H1 (cell line): ENCODE data around the gene H6PD. TPM values are rescaled to one million over a fixed set of nuclear protein-coding genes. Genes with fewer than 3 reads are reported as not detected.

Source experiments
- CTCF ChIA-PET: fragments of 300-600 bp; sonication (Branson Sonifier 250); formaldehyde crosslinking; loops from one replicate; lab custom pipeline; 2021; ENCODE audit not compliant: partially characterized antibody; lab: Charles Lee
- POLR2A ChIA-PET: fragments of 300-600 bp; sonication (Branson Sonifier 250); formaldehyde crosslinking; loops from one replicate; lab custom pipeline; 2021; ENCODE audit warnings: inconsistent platforms; ENCODE audit not compliant: partially characterized antibody; lab: Charles Lee
- DNase-seq, 2 experiments: peaks; one replicate each; pipeline versions ENCODE4 v3.0.0 to v3.0.0-alpha.2; 2010 to 2022; ENCODE audit warnings: low spot score in 2 of 2, low read depth in 1 of 2, mixed read lengths in 1 of 2
- FAIRE-seq: peaks from 2 replicates; lab custom pipeline; 2011; peaks lifted over from hg19 to GRCh38; lab: Jason Lieb, UNC
- H2AFZ ChIP-seq: 2 replicates; pipeline ENCODE4 v1.8.1; 2012; ENCODE audit warnings: low read length, inconsistent platforms
- H2AK5ac ChIP-seq: 2 replicates; pipeline ENCODE4 v1.6.1; 2013; ENCODE audit warnings: low read depth, low read length
- H2BK120ac ChIP-seq: replicated peaks from 2 replicates; pipeline ENCODE3; 2013; ENCODE audit warnings: low read depth, low read length, inconsistent platforms
- H2BK12ac ChIP-seq: 2 replicates; pipeline ENCODE4 v1.6.1; 2013; ENCODE audit warnings: low read depth, low read length
- H2BK15ac ChIP-seq: 2 replicates; pipeline ENCODE4 v1.6.1; 2013; ENCODE audit warnings: low read length
- H2BK20ac ChIP-seq: 2 replicates; pipeline ENCODE4 v1.6.1; 2013; ENCODE audit warnings: low read length
- H2BK5ac ChIP-seq: 2 replicates; pipeline ENCODE4 v1.6.1; 2013; ENCODE audit warnings: low read depth, low read length
- H3K14ac ChIP-seq: 2 replicates; pipeline ENCODE4 v1.6.1; 2013; ENCODE audit warnings: inconsistent platforms; ENCODE audit not compliant: insufficient read length
- H3K18ac ChIP-seq: 2 replicates; pipeline ENCODE4 v1.6.1; 2013; ENCODE audit warnings: low read length; ENCODE audit errors: extremely low read depth
- H3K23ac ChIP-seq: 2 replicates; pipeline ENCODE4 v1.6.1; 2013; ENCODE audit warnings: inconsistent platforms; ENCODE audit not compliant: insufficient read length
- H3K23me2 ChIP-seq: 2 replicates; pipeline ENCODE4 v1.6.1; 2013; ENCODE audit warnings: low read depth, low read length
- H3K27ac ChIP-seq: 2 replicates; pipeline ENCODE4 v1.6.1; 2011; ENCODE audit warnings: low read depth, low read length, inconsistent platforms
- H3K27me3 ChIP-seq, 4 experiments: replicated peaks in 1 of 4; 1 replicate in 1 of 4; 2 replicates in 3 of 4; pipeline versions ENCODE4 v1.6.1 to v1.8.1; 2011 to 2013; ENCODE audit warnings: low read length in 3 of 4, mild to moderate bottlenecking in 3 of 4, inconsistent platforms in 2 of 4, mixed read lengths in 2 of 4, moderate library complexity in 1 of 4; ENCODE audit not compliant: control insufficient read depth in 3 of 4, insufficient read depth in 3 of 4; ENCODE audit errors: extremely low read depth in 1 of 4
- H3K36me3 ChIP-seq, 4 experiments: 2 replicates each; pipeline versions ENCODE4 v1.6.1 to v1.8.1; 2011 to 2013; ENCODE audit warnings: mild to moderate bottlenecking in 4 of 4, low read length in 3 of 4, moderate library complexity in 2 of 4, control low read depth in 1 of 4, inconsistent platforms in 1 of 4; ENCODE audit not compliant: insufficient read depth in 4 of 4, control insufficient read depth in 2 of 4
- H3K4ac ChIP-seq: replicated peaks from 2 replicates; pipeline ENCODE3; 2013; ENCODE audit warnings: low read length, low read depth, mixed read lengths, inconsistent platforms; ENCODE audit not compliant: insufficient read length
- H3K4me1 ChIP-seq, 4 experiments: replicated peaks in 1 of 4; 1 replicate in 1 of 4; 2 replicates in 3 of 4; pipeline versions ENCODE4 v1.6.1 to v1.8.1; 2011 to 2013; ENCODE audit warnings: low read length in 3 of 4, inconsistent platforms in 2 of 4, mixed read lengths in 1 of 4; ENCODE audit not compliant: insufficient read depth in 4 of 4, control insufficient read depth in 3 of 4
- H3K4me2 ChIP-seq, 2 experiments: 2 replicates each; pipeline versions ENCODE4 v1.6.1 to v1.8.1; 2011 to 2013; ENCODE audit warnings: low read depth in 2 of 2, low read length in 2 of 2, control low read depth in 1 of 2, inconsistent platforms in 1 of 2, mild to moderate bottlenecking in 1 of 2; ENCODE audit not compliant: insufficient read depth in 1 of 2
- H3K4me3 ChIP-seq, 4 experiments: fragments of 200-600, 300-600 bp in 1 of 4; sonication (generic), shearing (Covaris generic), sonication (Bioruptor Twin) in 1 of 4; 2 replicates each; pipeline versions ENCODE4 v1.5.1 to v1.8.1; 2011 to 2016; ENCODE audit warnings: low read length in 4 of 4, low read depth in 3 of 4, control low read depth in 2 of 4, inconsistent platforms in 2 of 4, mild to moderate bottlenecking in 2 of 4, mixed read lengths in 1 of 4, moderate library complexity in 1 of 4; ENCODE audit not compliant: insufficient read depth in 2 of 4; ENCODE audit errors: extremely low read depth in 1 of 4
- H3K56ac ChIP-seq: replicated peaks from 2 replicates; pipeline ENCODE3; 2013; ENCODE audit warnings: low read depth, mild to moderate bottlenecking, mixed read lengths, low read length, inconsistent platforms; ENCODE audit not compliant: insufficient read length
- H3K79me1 ChIP-seq: 2 replicates; pipeline ENCODE4 v1.6.1; 2013; ENCODE audit warnings: low read depth, low read length, control low read depth
- H3K79me2 ChIP-seq, 2 experiments: 2 replicates each; pipeline versions ENCODE4 v1.6.1 to v1.8.1; 2012 to 2013; ENCODE audit warnings: low read length in 2 of 2, mild to moderate bottlenecking in 2 of 2, inconsistent platforms in 1 of 2; ENCODE audit not compliant: insufficient read depth in 2 of 2, control insufficient read depth in 1 of 2
- H3K9ac ChIP-seq, 4 experiments: replicated peaks in 1 of 4; 1 replicate in 1 of 4; 2 replicates in 3 of 4; pipeline versions ENCODE4 v1.6.1 to v1.8.1; 2011 to 2013; ENCODE audit warnings: low read depth in 3 of 4, low read length in 3 of 4, control low read depth in 2 of 4, mild to moderate bottlenecking in 2 of 4, moderate library complexity in 2 of 4, inconsistent platforms in 1 of 4; ENCODE audit errors: extremely low read depth in 1 of 4
- H3K9me3 ChIP-seq, 2 experiments: 2 replicates each; pipeline versions ENCODE4 v1.6.1 to v1.8.1; 2012 to 2013; ENCODE audit warnings: mild to moderate bottlenecking in 2 of 2, moderate library complexity in 2 of 2, control low read depth in 1 of 2, inconsistent platforms in 1 of 2, low read depth in 1 of 2, low read length in 1 of 2, mixed read lengths in 1 of 2; ENCODE audit not compliant: insufficient read depth in 2 of 2
- H4K20me1 ChIP-seq, 2 experiments: replicated peaks in 1 of 2; 2 replicates each; pipeline versions ENCODE3 to v1.8.1; 2011 to 2013; ENCODE audit warnings: inconsistent platforms in 2 of 2, low read length in 2 of 2, mild to moderate bottlenecking in 1 of 2; ENCODE audit not compliant: insufficient read depth in 2 of 2, control insufficient read depth in 1 of 2
- H4K5ac ChIP-seq: 2 replicates; pipeline ENCODE4 v1.6.1; 2013; ENCODE audit warnings: low read length, low read depth, mixed read lengths, inconsistent platforms; ENCODE audit not compliant: insufficient read length
- H4K8ac ChIP-seq: 2 replicates; pipeline ENCODE4 v1.8.0; 2013; ENCODE audit warnings: mild to moderate bottlenecking, moderate library complexity, low read length, inconsistent platforms; ENCODE audit not compliant: insufficient read depth; ENCODE audit errors: extremely low read depth
- H4K91ac ChIP-seq: replicated peaks from 2 replicates; pipeline ENCODE3; 2013; ENCODE audit warnings: low read length, mixed read lengths, inconsistent platforms; ENCODE audit not compliant: insufficient read length
- E2F6 ChIP-seq: IDR thresholded peaks from 2 replicates; pipeline ENCODE4 v1.6.1; 2012; ENCODE audit warnings: inconsistent platforms
- TAF7 ChIP-seq: optimal IDR thresholded peaks from 2 replicates; pipeline ENCODE3; 2011; ENCODE audit warnings: low read depth, mild to moderate bottlenecking, inconsistent platforms, low read length, moderate library complexity, borderline replicate concordance
- WGBS, 2 experiments: shearing (Covaris generic) in 1 of 2; methylation state at CpG; one replicate each; pipeline versions ENCODE4 v1.1.6 to v1.1.7; 2013 to 2015; ENCODE audit warnings: low lambda C conversion rate in 2 of 2, mixed read lengths in 2 of 2, inconsistent platforms in 1 of 2, low coverage in 1 of 2, missing lambda C conversion rate in 1 of 2; ENCODE audit not compliant: insufficient replicate concordance in 2 of 2, insufficient coverage in 1 of 2, insufficient read length in 1 of 2; ENCODE audit errors: extremely low coverage in 1 of 2, missing lambda C conversion rate in 1 of 2; 5-methylcytosine and 5-hydroxymethylcytosine counted together
- polyA plus RNA-seq, 7 experiments: library from polyadenylated mRNA; depleted of rRNA in 3 of 7; stranded (reverse) in 5 of 7; unstranded in 2 of 7; fragments of >200 nt in 5 of 7; fragments of 200-250 nt in 2 of 7; gene quantifications; 1 replicate in 5 of 7; 2 replicates in 1 of 7; 4 replicates in 1 of 7; pipeline versions ENCODE4 v1.2.1 to v1.2.3, GENCODE V29; 2011 to 2013; ENCODE audit warnings: missing spikeins in 2 of 7, mixed read lengths in 2 of 7
- total RNA-seq: library from RNA; stranded (reverse); fragmentation: NEBNext Ultra II Directional; extraction: Animal tissue kit (Norgen Biotek cat#: 25700); gene quantifications from 2 replicates; pipeline ENCODE4 v1.2.1, GENCODE V29; 2021

H6PD gene
- total and polyA plus RNA-seq, 2 of the 8 experiments (the other 6 are each of a cell fraction or from before 2014, with no cell fraction given) = 3.6 to 3.8 TPM

GRCh38 chr1:9231648-9232332, 2.8 kb upstream of the H6PD start:
- Histone ChIP-seq H3K9me3 (no peaks in the 10 kb centered on the region), H4K8ac (no peak overlapping the region), H2BK20ac (no peak overlapping the region), H3K79me1 (no peaks in the 10 kb centered on the region), H4K91ac (no peak overlapping the region), H2BK12ac (no peak overlapping the region), H2BK120ac (no peak overlapping the region), H3K36me3 (no peaks in the 10 kb centered on the region), H3K23me2 (peaks cover 5% of the 10 kb centered on the region; the same call in 1 of the 2 replicates), H2AFZ (no peak overlapping the region), H3K27ac (no peak overlapping the region), H2BK5ac (no peak overlapping the region), H3K56ac (no peak overlapping the region), H3K79me2 (no peaks in the 10 kb centered on the region), H3K4me3 (no peak overlapping the region), H3K9ac (no peak overlapping the region), H3K14ac (no peak overlapping the region), H3K18ac (0 out of 2 replicates have a peak overlapping the region, but pooled peaks have one; percentile 13), H3K27me3 (no peaks in the 10 kb centered on the region), H3K4ac (no peak overlapping the region), H3K23ac (no peak overlapping the region), H4K20me1 (no peaks in the 10 kb centered on the region), H3K4me1 (peaks cover 0 to 4% (median 3%) of the 10 kb centered on the region in 4 experiments; a peak in 3 of 7 replicates), H4K5ac (no peak overlapping the region), H2BK15ac (peak overlapping the region; percentile 81; the same call in 1 of the 2 replicates), H2AK5ac (no peak overlapping the region), H3K4me2 (no peak overlapping the region)
- TF ChIP-seq E2F6 (peak; percentile 39; the same call in 1 of the 2 replicates), TAF7 (no peak)
- no peak for FAIRE-seq
- 66% methylated on average over 13 of the region's 13 CpGs; no CpG with 5 or more reads in 1 of the 2 experiments for WGBS, 2 experiments
- ChIA-PET CTCF (interaction anchor here (1.0 to 11.9 kb wide), 3 partner anchors 15 to 524 kb away, joined by 3 to 127 read pairs (median 3); no protein-coding TSS in a partner anchor), POLR2A (interaction anchor here (0.6 to 1.6 kb wide), 2 partner anchors 21 to 562 kb away, joined by 3 to 4 read pairs; no protein-coding TSS in a partner anchor)
- no peak for DNase-seq
